Thyroid gland (tissue), 4 donors: Measurements from ENCODE around the gene CLEC14A.

Experiments
- POLR2A ChIP-seq, 2 donors: fragments of 450-650 bp; IDR thresholded peaks; one replicate each; pipeline ENCODE4 v1.6.1; 2017; ENCODE audit warnings: antibody characterized with exemption in 2 of 2, mild to moderate bottlenecking in 2 of 2, moderate library complexity in 1 of 2
- TF ChIP-seq, protein P1 (sequence below), 6 experiments: fragments of 200-600 bp in 3 of 6; fragments of 450-650 bp in 3 of 6; sonication (generic) in 3 of 6; IDR thresholded peaks; one replicate each; pipeline ENCODE4 v1.5.1; 2016 to 2019; ENCODE audit warnings: antibody characterized with exemption in 6 of 6, mild to moderate bottlenecking in 2 of 6, inconsistent platforms in 1 of 6, moderate library complexity in 1 of 6

DNA sequence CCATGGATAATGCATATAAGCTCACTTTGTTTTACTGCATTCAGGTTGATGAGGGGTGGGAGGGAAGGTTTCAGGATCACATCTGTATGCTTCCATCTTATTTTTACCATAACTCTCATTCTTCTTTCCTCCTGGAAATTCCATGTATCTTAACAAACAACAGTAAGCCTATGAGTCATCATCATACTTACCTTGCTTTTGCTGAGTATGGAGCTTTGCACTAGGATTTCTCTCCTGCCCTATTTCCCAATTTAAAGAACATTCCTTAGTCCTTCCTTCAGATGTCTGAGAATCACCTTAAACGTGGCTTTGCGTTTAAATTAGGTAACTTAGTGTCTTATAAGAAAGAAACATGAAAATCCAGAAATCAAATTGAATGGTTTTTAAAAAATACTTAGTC, 1.6 kb upstream of the CLEC14A start:
- TF ChIP-seq, protein P1, sequence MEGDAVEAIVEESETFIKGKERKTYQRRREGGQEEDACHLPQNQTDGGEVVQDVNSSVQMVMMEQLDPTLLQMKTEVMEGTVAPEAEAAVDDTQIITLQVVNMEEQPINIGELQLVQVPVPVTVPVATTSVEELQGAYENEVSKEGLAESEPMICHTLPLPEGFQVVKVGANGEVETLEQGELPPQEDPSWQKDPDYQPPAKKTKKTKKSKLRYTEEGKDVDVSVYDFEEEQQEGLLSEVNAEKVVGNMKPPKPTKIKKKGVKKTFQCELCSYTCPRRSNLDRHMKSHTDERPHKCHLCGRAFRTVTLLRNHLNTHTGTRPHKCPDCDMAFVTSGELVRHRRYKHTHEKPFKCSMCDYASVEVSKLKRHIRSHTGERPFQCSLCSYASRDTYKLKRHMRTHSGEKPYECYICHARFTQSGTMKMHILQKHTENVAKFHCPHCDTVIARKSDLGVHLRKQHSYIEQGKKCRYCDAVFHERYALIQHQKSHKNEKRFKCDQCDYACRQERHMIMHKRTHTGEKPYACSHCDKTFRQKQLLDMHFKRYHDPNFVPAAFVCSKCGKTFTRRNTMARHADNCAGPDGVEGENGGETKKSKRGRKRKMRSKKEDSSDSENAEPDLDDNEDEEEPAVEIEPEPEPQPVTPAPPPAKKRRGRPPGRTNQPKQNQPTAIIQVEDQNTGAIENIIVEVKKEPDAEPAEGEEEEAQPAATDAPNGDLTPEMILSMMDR (IDR thresholded peaks at IDR 0.05): no peak
- no peak for TF ChIP-seq POLR2A (IDR thresholded peaks at IDR 0.05)
